Skeletal muscle tissue (tissue), 4 donors: ENCODE data around the gene XRCC1. TPM values are rescaled to one million over a fixed set of nuclear protein-coding genes. Genes with fewer than 3 reads are reported as not detected.

ENCODE experiments used
- H3K27ac ChIP-seq: one replicate; pipeline ENCODE4 v1.7.0; 2013; ENCODE audit warnings: mild to moderate bottlenecking, low read depth, low read length, inconsistent platforms
- H3K27me3 ChIP-seq, 3 donors: one replicate each; pipeline ENCODE4 v1.7.0; 2013; ENCODE audit warnings: low read length in 3 of 3; ENCODE audit not compliant: control insufficient read depth in 3 of 3, insufficient read depth in 3 of 3
- H3K36me3 ChIP-seq, 3 donors: one replicate each; pipeline ENCODE4 v1.7.0; 2013; ENCODE audit warnings: low read length in 3 of 3; ENCODE audit not compliant: control insufficient read depth in 3 of 3, insufficient read depth in 3 of 3
- H3K4me1 ChIP-seq, 3 donors: one replicate each; pipeline ENCODE4 v1.7.0; 2013; ENCODE audit warnings: low read length in 3 of 3, mild to moderate bottlenecking in 3 of 3; ENCODE audit not compliant: control insufficient read depth in 3 of 3, insufficient read depth in 3 of 3
- H3K4me3 ChIP-seq, 3 donors: one replicate each; pipeline ENCODE4 v1.7.0; 2013; ENCODE audit warnings: low read length in 3 of 3
- H3K9ac ChIP-seq, 3 donors: one replicate each; pipeline ENCODE4 v1.7.0; 2013; ENCODE audit warnings: low read length in 3 of 3, mild to moderate bottlenecking in 3 of 3, moderate library complexity in 2 of 3, low read depth in 1 of 3
- H3K9me3 ChIP-seq, 3 donors: one replicate each; pipeline ENCODE4 v1.7.0; 2013; ENCODE audit warnings: low read length in 3 of 3; ENCODE audit not compliant: control insufficient read depth in 3 of 3
- total RNA-seq: library from RNA; depleted of rRNA; stranded (reverse); fragments of >200 nt; gene quantifications from one replicate; pipeline ENCODE4 v1.2.3, GENCODE V29; 2014
- donor health status: Osteomylitis.

Gene XRCC1
- total RNA-seq, 1 donor from 2014 or later: 7.3 TPM

GRCh38 chr19:43616954-43617353, 41.6 kb upstream of the XRCC1 start:
- H3K9me3 ChIP-seq: no peaks in the 10 kb centered on the region
- no peak overlapping the region for H3K27ac ChIP-seq
- H3K27me3 ChIP-seq: no peaks in the 10 kb centered on the region
- peaks cover 11 to 19% (median 13%) of the 10 kb centered on the region in 3 donors for H3K36me3 ChIP-seq
- H3K4me3 ChIP-seq: no peak overlapping the region
- H3K4me1 ChIP-seq: peaks cover 6 to 19% (median 13%) of the 10 kb centered on the region in 3 donors
- no peak overlapping the region for H3K9ac ChIP-seq

- Histone ChIP-seq H3K4me3 (no peak overlapping the region), H3K36me3 (peaks cover 13 to 21% (median 16%) of the 10 kb centered on the region in 3 donors), H3K9me3 (no peaks in the 10 kb centered on the region), H3K4me1 (peaks cover 6 to 19% (median 13%) of the 10 kb centered on the region in 3 donors), H3K27me3 (no peaks in the 10 kb centered on the region), H3K9ac (no peak overlapping the region), H3K27ac (no peak overlapping the region)
These were observed 41.0 kb upstream of the XRCC1 start for GRCh38 chr19:43616306-43616705.

- Histone ChIP-seq H3K9ac (no peak overlapping the region), H3K27ac (no peak overlapping the region), H3K36me3 (peaks cover 13 to 25% (median 17%) of the 10 kb centered on the region in 3 donors), H3K27me3 (no peaks in the 10 kb centered on the region), H3K4me1 (no peaks in the 10 kb centered on the region), H3K9me3 (no peaks in the 10 kb centered on the region), H3K4me3 (no peak overlapping the region)
These were observed 37.0 kb upstream of the XRCC1 start for GRCh38 chr19:43612374-43612773.

- Histone ChIP-seq H3K27me3 (no peaks in the 10 kb centered on the region), H3K27ac (no peak within 1 kb of the TSS), H3K9me3 (no peaks in the 10 kb centered on the region), H3K4me1 (peaks cover 0 to 3% (median 0%) of the 10 kb centered on the region in 3 donors), H3K4me3 (no peak within 1 kb of the TSS), H3K36me3 (peaks cover 16 to 25% (median 20%) of the 10 kb centered on the region in 3 donors), H3K9ac (no peak within 1 kb of the TSS)
These were observed 36.5 kb upstream of the XRCC1 start, which contains the start of gene SRRM5 for GRCh38 chr19:43611788-43612187. SRRM5 (plus strand) TSS chr19:43612088; CDS start chr19:43612122, 34 bp downstream.

GRCh38 chr19:43610493-43610892, 35.2 kb upstream of the XRCC1 start:
- no peaks in the 10 kb centered on the region for H3K9me3 ChIP-seq
- peaks cover 16 to 25% (median 22%) of the 10 kb centered on the region in 3 donors for H3K36me3 ChIP-seq
- no peak overlapping the region for H3K9ac ChIP-seq
- peaks cover 0 to 4% (median 0%) of the 10 kb centered on the region in 3 donors for H3K4me1 ChIP-seq
- no peak overlapping the region for H3K4me3 ChIP-seq
- H3K27me3 ChIP-seq: no peaks in the 10 kb centered on the region
- no peak overlapping the region for H3K27ac ChIP-seq

- peaks cover 16 to 25% (median 22%) of the 10 kb centered on the region in 3 donors for H3K36me3 ChIP-seq
- no peaks in the 10 kb centered on the region for H3K9me3 ChIP-seq
- H3K4me1 ChIP-seq: peaks cover 0 to 4% (median 0%) of the 10 kb centered on the region in 3 donors
- H3K27ac ChIP-seq: no peak overlapping the region
- H3K9ac ChIP-seq: no peak overlapping the region
- H3K27me3 ChIP-seq: no peaks in the 10 kb centered on the region
- no peak overlapping the region for H3K4me3 ChIP-seq
These were observed 34.5 kb upstream of the XRCC1 start for GRCh38 chr19:43609872-43610271.

GRCh38 chr19:43607238-43608205, 32.2 kb upstream of the XRCC1 start:
- Histone ChIP-seq H3K4me3 (no peak overlapping the region), H3K27ac (peak overlapping the region; percentile 19)

GRCh38 chr19:43606569-43607229, 31.4 kb upstream of the XRCC1 start:
- Histone ChIP-seq H3K27ac (peak overlapping the region; percentile 19), H3K27me3 (no peaks in the 10 kb centered on the region), H3K4me3 (no peak overlapping the region), H3K9ac (no peak overlapping the region), H3K4me1 (peaks cover 0 to 4% (median 0%) of the 10 kb centered on the region in 3 donors), H3K9me3 (no peaks in the 10 kb centered on the region), H3K36me3 (peaks cover 4 to 10% (median 5%) of the 10 kb centered on the region in 3 donors)

More at GRCh38 chr19:43607238-43608205, 32.2 kb upstream of the XRCC1 start:
- Histone ChIP-seq H3K9ac (no peak overlapping the region), H3K9me3 (no peaks in the 10 kb centered on the region), H3K27me3 (no peaks in the 10 kb centered on the region), H3K4me1 (peaks cover 0 to 4% (median 0%) of the 10 kb centered on the region in 3 donors), H3K36me3 (peaks cover 8 to 17% (median 8%) of the 10 kb centered on the region in 3 donors)

- Histone ChIP-seq H3K36me3 (peaks cover 4 to 10% (median 9%) of the 10 kb centered on the region in 3 donors), H3K9ac (no peak overlapping the region), H3K27me3 (no peaks in the 10 kb centered on the region), H3K27ac (no peak overlapping the region), H3K4me3 (no peak overlapping the region), H3K4me1 (peaks cover 0 to 4% (median 0%) of the 10 kb centered on the region in 3 donors), H3K9me3 (no peaks in the 10 kb centered on the region)
These were observed 30.7 kb upstream of the XRCC1 start for GRCh38 chr19:43605875-43606568.
